PC-9 (cell line): ENCODE measurements around the gene MYO18A. TPM values are rescaled to one million over a fixed set of nuclear protein-coding genes. Genes with fewer than 3 reads are reported as not detected.
A peak's percentile ranks its signal among the peaks of the same experiment; 100 is the strongest.

Source experiments
- BruUV-seq: library from RNA; stranded (reverse); fragments of 400-500 nt; replicated peaks from 2 replicates; lab custom pipeline; 2021; lab: Mats Ljungman, UMichigan
- CTCF ChIA-PET: fragments of 300-600 bp; sonication (Branson Sonifier 250); formaldehyde crosslinking; loops from one replicate; lab custom pipeline; 2022; ENCODE audit warnings: antibody characterized with exemption; lab: Charles Lee
- POLR2A ChIA-PET: fragments of 300-600 bp; sonication (Branson Sonifier 250); formaldehyde crosslinking; loops from one replicate; lab custom pipeline; 2022; ENCODE audit warnings: antibody characterized with exemption; ENCODE audit not compliant: unreplicated experiment; lab: Charles Lee
- DNase-seq, 2 experiments: peaks; one replicate each; pipeline versions ENCODE4 v3.0.0 to v3.0.0-alpha.2; 2015 to 2022; ENCODE audit warnings: mixed read lengths in 1 of 2
- H2AFZ ChIP-seq: fragments of 200-600 bp; sonication (generic); 2 replicates; pipeline ENCODE4 v1.8.1; 2017; ENCODE audit warnings: antibody characterized with exemption
- H3F3A ChIP-seq: fragments of 200-600 bp; sonication (generic); 2 replicates; pipeline ENCODE4 v1.8.1; 2017; ENCODE audit warnings: antibody characterized with exemption, mild to moderate bottlenecking, low read depth; ENCODE audit not compliant: insufficient read depth
- H3K27ac ChIP-seq: fragments of 200-600 bp; sonication (generic); 2 replicates; pipeline ENCODE4 v1.6.1; 2016; ENCODE audit warnings: mixed run types
- H3K27me3 ChIP-seq: fragments of 200-600 bp; sonication (generic); 2 replicates; pipeline ENCODE4 v1.6.1; 2016; ENCODE audit warnings: low read depth, mixed run types; ENCODE audit not compliant: insufficient read depth
- H3K36me3 ChIP-seq: fragments of 200-600 bp; sonication (generic); 2 replicates; pipeline ENCODE4 v1.6.1; 2016; ENCODE audit warnings: low read depth, mixed run types
- H3K4me1 ChIP-seq: fragments of 200-600 bp; sonication (generic); replicated peaks from 2 replicates; pipeline ENCODE4 v1.6.1; 2016; ENCODE audit warnings: mixed run types; ENCODE audit not compliant: insufficient read depth
- H3K4me2 ChIP-seq: fragments of 200-600 bp; sonication (generic); 2 replicates; pipeline ENCODE4 v1.6.1; 2017; ENCODE audit warnings: mixed run types
- H3K4me3 ChIP-seq: fragments of 200-600 bp; sonication (generic); 2 replicates; pipeline ENCODE4 v1.6.1; 2016; ENCODE audit warnings: mixed run types
- H3K79me2 ChIP-seq: fragments of 200-600 bp; sonication (generic); 2 replicates; pipeline ENCODE4 v1.6.1; 2017; ENCODE audit warnings: low read depth, mixed run types
- H3K9me2 ChIP-seq: fragments of 200-600 bp; sonication (generic); 2 replicates; pipeline ENCODE4 v1.8.1; 2017; ENCODE audit warnings: mild to moderate bottlenecking; ENCODE audit not compliant: insufficient read depth
- H3K9me3 ChIP-seq: fragments of 200-600 bp; sonication (generic); 2 replicates; pipeline ENCODE4 v1.8.1; 2016; ENCODE audit warnings: low read depth; ENCODE audit not compliant: insufficient read depth
- H4K20me1 ChIP-seq: fragments of 200-600 bp; sonication (generic); 2 replicates; pipeline ENCODE4 v1.8.1; 2017; ENCODE audit not compliant: insufficient read depth
- EZH2 ChIP-seq: fragments of 200-600 bp; sonication (generic); IDR thresholded peaks from 2 replicates; pipeline ENCODE4 v1.8.0; 2017; ENCODE audit warnings: antibody characterized with exemption, low read depth
- intact Hi-C: fragments of 100-400 bp; cut with micrococcal nuclease; formaldehyde crosslinking; loops from one replicate; pipeline ENCODE4 v1.10.0; 2022; ENCODE audit not compliant: unreplicated experiment
- total RNA-seq: library from RNA; stranded (reverse); gene quantifications from 2 replicates; pipeline ENCODE4 v1.2.3, GENCODE V29; 2021
- TF ChIP-seq, protein P1 (sequence below): fragments of 200-600 bp; sonication (generic); conservative IDR thresholded peaks from 2 replicates; pipeline ENCODE4 v1.6.1; 2017; ENCODE audit warnings: mixed run types, antibody characterized with exemption, mild to moderate bottlenecking, moderate library complexity

MYO18A gene
- total RNA-seq, 1 experiment from 2014 or later = 150 TPM

DNA sequence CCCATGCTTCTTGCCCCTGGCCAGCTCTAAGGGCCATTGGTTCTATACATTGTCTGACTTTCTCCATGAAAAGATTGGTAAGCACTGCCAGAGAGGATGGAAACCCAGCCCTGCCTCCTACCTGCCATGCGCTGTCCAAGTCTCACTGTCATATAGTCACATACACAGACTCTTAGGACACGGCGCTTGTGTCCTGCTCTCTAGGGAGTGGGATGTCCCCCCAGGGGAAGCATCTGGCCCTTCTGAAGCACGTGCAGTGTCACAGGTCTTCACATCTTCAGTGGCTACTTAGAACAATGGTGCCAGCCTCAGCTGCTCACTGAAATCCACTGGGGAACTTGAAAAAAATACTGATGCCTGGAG is 38.7 kb downstream of the MYO18A start:
- TF ChIP-seq EZH2 = no peak
- TF ChIP-seq, protein P1, sequence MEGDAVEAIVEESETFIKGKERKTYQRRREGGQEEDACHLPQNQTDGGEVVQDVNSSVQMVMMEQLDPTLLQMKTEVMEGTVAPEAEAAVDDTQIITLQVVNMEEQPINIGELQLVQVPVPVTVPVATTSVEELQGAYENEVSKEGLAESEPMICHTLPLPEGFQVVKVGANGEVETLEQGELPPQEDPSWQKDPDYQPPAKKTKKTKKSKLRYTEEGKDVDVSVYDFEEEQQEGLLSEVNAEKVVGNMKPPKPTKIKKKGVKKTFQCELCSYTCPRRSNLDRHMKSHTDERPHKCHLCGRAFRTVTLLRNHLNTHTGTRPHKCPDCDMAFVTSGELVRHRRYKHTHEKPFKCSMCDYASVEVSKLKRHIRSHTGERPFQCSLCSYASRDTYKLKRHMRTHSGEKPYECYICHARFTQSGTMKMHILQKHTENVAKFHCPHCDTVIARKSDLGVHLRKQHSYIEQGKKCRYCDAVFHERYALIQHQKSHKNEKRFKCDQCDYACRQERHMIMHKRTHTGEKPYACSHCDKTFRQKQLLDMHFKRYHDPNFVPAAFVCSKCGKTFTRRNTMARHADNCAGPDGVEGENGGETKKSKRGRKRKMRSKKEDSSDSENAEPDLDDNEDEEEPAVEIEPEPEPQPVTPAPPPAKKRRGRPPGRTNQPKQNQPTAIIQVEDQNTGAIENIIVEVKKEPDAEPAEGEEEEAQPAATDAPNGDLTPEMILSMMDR = no peak
- DNase-seq = peak in 1 of 2 experiments; percentile 15
- Histone ChIP-seq H3K36me3 (peaks cover 3% of the 10 kb centered on the region; the same call in 1 of the 2 replicates), H4K20me1 (peaks cover 40% of the 10 kb centered on the region), H3K27ac (no peak overlapping the region), H3K4me1 (peaks cover 56% of the 10 kb centered on the region), H3F3A (peaks cover 73% of the 10 kb centered on the region), H3K79me2 (peaks cover 91% of the 10 kb centered on the region), H3K4me3 (no peak overlapping the region), H3K4me2 (no peak overlapping the region), H3K9me2 (no peaks in the 10 kb centered on the region), H3K9me3 (no peaks in the 10 kb centered on the region), H2AFZ (no peak overlapping the region), H3K27me3 (no peaks in the 10 kb centered on the region)
- intact Hi-C loops = no loop called here
- ChIA-PET CTCF (interaction anchor here (1.0 kb wide), 1 partner anchor 17 kb away, joined by 3 read pairs; no protein-coding TSS in a partner anchor), POLR2A (no interaction called here)
- BruUV-seq = no TSS peak

DNA sequence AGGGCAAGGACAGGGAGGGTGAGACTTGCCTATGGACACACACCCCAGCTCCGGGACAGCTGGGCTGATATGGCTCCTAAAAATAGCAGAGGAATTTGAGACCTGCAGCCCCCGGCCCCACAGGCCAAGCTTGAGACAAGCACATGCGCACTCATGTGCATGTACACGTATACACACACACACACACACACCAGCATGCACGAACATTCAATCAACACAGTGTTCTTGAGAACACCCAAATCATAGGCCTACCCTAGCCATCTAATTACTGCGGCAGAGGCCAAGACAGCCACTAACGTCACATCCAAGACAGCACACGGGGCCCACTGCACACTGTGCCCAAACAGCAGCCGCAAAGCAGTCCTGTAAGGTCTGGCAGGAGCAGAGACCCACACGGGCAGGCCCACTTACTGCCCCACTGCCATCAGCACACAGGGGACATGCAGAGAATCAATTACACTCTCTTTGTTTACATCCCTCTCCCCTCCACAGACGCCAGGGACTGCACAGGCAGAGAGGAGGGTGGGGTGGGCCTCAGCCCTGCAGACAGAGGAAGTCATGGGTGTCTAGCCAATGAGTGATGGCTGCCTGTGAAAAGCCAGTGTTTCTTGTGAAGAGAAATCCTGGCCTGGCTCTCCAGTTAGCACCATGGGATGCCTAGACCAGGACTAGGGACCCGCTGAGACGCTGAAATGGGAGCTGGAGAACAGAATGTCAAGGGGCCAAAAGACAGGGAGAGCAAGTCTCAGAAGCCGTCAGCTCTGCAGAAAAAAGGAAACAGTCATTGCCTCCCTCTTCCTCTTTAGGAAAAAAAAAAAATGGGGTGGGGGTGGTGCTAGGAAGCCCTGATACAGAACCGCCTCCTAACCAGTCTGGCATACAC is 39.3 kb downstream of the MYO18A start:
- Histone ChIP-seq H3F3A (peaks cover 67% of the 10 kb centered on the region; the same call in 1 of the 2 replicates), H3K9me3 (no peaks in the 10 kb centered on the region), H3K36me3 (peaks cover 6% of the 10 kb centered on the region), H3K4me2 (0 out of 2 replicates have a peak overlapping the region, but pooled peaks have one; percentile 3), H3K79me2 (peaks cover 92% of the 10 kb centered on the region), H3K27ac (no peak overlapping the region), H2AFZ (no peak overlapping the region), H4K20me1 (peaks cover 40% of the 10 kb centered on the region), H3K27me3 (no peaks in the 10 kb centered on the region), H3K4me3 (no peak overlapping the region), H3K9me2 (no peaks in the 10 kb centered on the region), H3K4me1 (peaks cover 56% of the 10 kb centered on the region)
- CTCF ChIA-PET = interaction anchor here (0.6 to 2.3 kb wide), 4 partner anchors 8 to 109 kb away, joined by 3 to 10 read pairs (median 8); no protein-coding TSS in a partner anchor
- POLR2A ChIA-PET = no interaction called here
- peak in 1 of 2 experiments; percentile 33 for DNase-seq
- TF ChIP-seq, protein P1 = no peak
- TF ChIP-seq EZH2 = no peak
- intact Hi-C loops = no loop called here
- BruUV-seq = no TSS peak

DNA sequence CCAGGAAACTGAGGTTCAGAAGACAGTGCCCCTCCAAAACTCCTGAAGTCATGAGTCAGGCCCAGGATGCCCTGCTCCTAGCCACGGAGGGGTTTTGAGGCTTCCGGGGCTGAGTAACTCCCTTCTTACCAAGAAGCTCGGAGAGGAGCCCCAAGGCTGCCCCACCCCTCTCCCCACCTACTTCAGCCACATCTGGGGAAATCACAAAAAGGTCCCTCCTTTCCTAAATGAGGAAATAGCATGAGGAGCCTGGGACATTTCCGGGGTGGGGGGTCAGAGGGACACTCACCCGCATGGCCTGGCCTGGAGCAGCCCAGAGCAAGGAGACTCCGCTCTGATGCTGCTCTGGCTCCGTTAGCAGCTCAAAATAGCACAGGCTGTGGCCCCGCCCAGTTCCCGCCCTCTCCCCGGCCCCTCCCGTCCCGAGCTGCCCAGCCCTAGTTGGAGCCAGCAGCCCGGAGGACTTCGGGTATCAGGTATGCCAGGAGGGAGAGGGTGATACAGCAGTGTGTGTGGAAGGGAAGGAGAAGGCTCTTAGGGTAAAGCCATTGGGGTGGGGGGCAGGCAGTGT is 40.1 kb downstream of the MYO18A start:
- Histone ChIP-seq H3F3A (peaks cover 70% of the 10 kb centered on the region; the same call in 1 of the 2 replicates), H3K79me2 (peaks cover 91% of the 10 kb centered on the region), H3K36me3 (peaks cover 11% of the 10 kb centered on the region), H3K4me2 (0 out of 2 replicates have a peak overlapping the region, but pooled peaks have one; percentile 3), H3K27ac (0 out of 2 replicates have a peak overlapping the region, but pooled peaks have one; percentile 19), H3K4me3 (no peak overlapping the region), H3K9me3 (no peaks in the 10 kb centered on the region), H4K20me1 (peaks cover 40% of the 10 kb centered on the region), H3K4me1 (peaks cover 56% of the 10 kb centered on the region), H3K9me2 (no peaks in the 10 kb centered on the region), H3K27me3 (no peaks in the 10 kb centered on the region), H2AFZ (no peak overlapping the region)
- CTCF ChIA-PET = interaction anchor here (0.6 to 2.3 kb wide), 6 partner anchors 8 to 273 kb away, joined by 3 to 10 read pairs (median 5); no protein-coding TSS in a partner anchor
- peak in 1 of 2 experiments; percentile 59 for DNase-seq
- BruUV-seq = no TSS peak
- intact Hi-C loops = no loop called here
- TF ChIP-seq, protein P1 = no peak
- TF ChIP-seq EZH2 = no peak
- POLR2A ChIA-PET = interaction anchor here (0.6 kb wide), 1 partner anchor 40 kb away, joined by 7 read pairs; the partner anchor contains the start of gene MYO18A
